K562 (cell line): ENCODE results near the gene POLR1A. TPM values are rescaled to one million over a fixed set of nuclear protein-coding genes. Genes with fewer than 3 reads are reported as not detected.

Experiments used
- CEBPG ChIP-seq, 3 experiments: fragments of 200-800 bp in 1 of 3; sonication (Bioruptor generic) in 1 of 3; sonication (generic) in 1 of 3; formaldehyde crosslinking in 1 of 3; IDR thresholded peaks in 2 of 3; conservative IDR thresholded peaks in 1 of 3; 2 replicates each; pipeline versions ENCODE4 v1.6.1 to v1.8.0; 2016 to 2022; ENCODE audit warnings: missing compliant biosample characterization in 2 of 3, missing genetic modification characterization in 2 of 3, mild to moderate bottlenecking in 1 of 3, missing genetic modification reagents in 1 of 3
- ERF ChIP-seq: fragments of 450-650 bp; formaldehyde crosslinking; IDR thresholded peaks from 2 replicates; pipeline ENCODE4 v1.4.0; 2020; ENCODE audit warnings: mild to moderate bottlenecking, mixed read lengths
- L3MBTL2 ChIP-seq: fragments of 450-650 bp; IDR thresholded peaks from 2 replicates; pipeline ENCODE4 v1.6.1; 2016; ENCODE audit warnings: mild to moderate bottlenecking, moderate library complexity
- MTA2 ChIP-seq: fragments of 450-650 bp; IDR thresholded peaks from 2 replicates; pipeline ENCODE4 v1.6.1; 2016; ENCODE audit warnings: low read depth
- SMC3 ChIP-seq: conservative IDR thresholded peaks from 2 replicates; pipeline ENCODE4 v1.6.1; 2011; ENCODE audit warnings: low read depth, low read length, improper control_type of control experiment; ENCODE audit not compliant: insufficient read depth
- ZNF140 ChIP-seq: fragments of 250-450 bp; sonication (Bioruptor Pico); IDR thresholded peaks from 2 replicates; pipeline ENCODE4 v1.8.0; 2021; ENCODE audit warnings: moderate library complexity, mild to moderate bottlenecking, inconsistent platforms
- ZNF316 ChIP-seq: fragments of 450-650 bp; IDR thresholded peaks from 2 replicates; pipeline ENCODE4 v1.6.1; 2016
- ZNF586 ChIP-seq: fragments of 450-650 bp; formaldehyde crosslinking; conservative IDR thresholded peaks from 2 replicates; pipeline ENCODE4 v1.4.0; 2020; ENCODE audit warnings: mild to moderate bottlenecking, moderate library complexity
- polyA plus RNA-seq, 8 experiments: library from polyadenylated mRNA; depleted of rRNA in 4 of 8; stranded (reverse) in 5 of 8; unstranded in 3 of 8; fragments of >200 nt; fragmentation: Nextera tagmentation in 2 of 8; fragmentation: Illumina TruSeq in 1 of 8; extraction: Ambion mirVana in 2 of 8; extraction: Trizol in 1 of 8; gene quantifications; 2 replicates each; pipeline versions ENCODE4 v1.2.1 to v1.2.3, GENCODE V29; 2011 to 2014; ENCODE audit warnings: inconsistent platforms in 1 of 8, missing spikeins in 1 of 8
- total RNA-seq, 7 experiments: library from RNA; depleted of rRNA in 6 of 7; stranded (reverse); fragments of >200 nt in 6 of 7; fragmentation: Illumina TruSeq in 2 of 7; extraction: Trizol in 2 of 7; gene quantifications; 2 replicates each; pipeline versions ENCODE4 v1.2.1 to v1.2.3, GENCODE V29; 2011 to 2021; ENCODE audit warnings: low replicate concordance in 1 of 7
- TF ChIP-seq, protein P1 (sequence below): fragments of 450-650 bp; IDR thresholded peaks from 2 replicates; pipeline ENCODE4 v1.6.1; 2016
- TF ChIP-seq, protein P2 (sequence below): fragments of 250-450 bp; sonication (Bioruptor Pico); IDR thresholded peaks from 2 replicates; pipeline ENCODE4 v1.8.0; 2021; ENCODE audit warnings: moderate library complexity, mild to moderate bottlenecking, inconsistent platforms
- TF ChIP-seq, protein P3 (sequence below): fragments of 450-650 bp; IDR thresholded peaks from 2 replicates; pipeline ENCODE4 v1.6.1; 2017; ENCODE audit warnings: antibody characterized with exemption, mild to moderate bottlenecking
- TF ChIP-seq, protein P4 (sequence below): sonication (generic); IDR thresholded peaks from 2 replicates; pipeline ENCODE4 v1.6.1; 2016
- TF ChIP-seq, protein P5 (sequence below): fragments of 250-450 bp; sonication (Bioruptor Pico); IDR thresholded peaks from 2 replicates; pipeline ENCODE4 v1.4.0; 2020

POLR1A gene
- total and polyA plus RNA-seq, 9 of the 15 experiments (the other 6 are each of a cell fraction or from before 2014, with no cell fraction given): 3.0 to 72.1 (median 21.8) TPM

DNA sequence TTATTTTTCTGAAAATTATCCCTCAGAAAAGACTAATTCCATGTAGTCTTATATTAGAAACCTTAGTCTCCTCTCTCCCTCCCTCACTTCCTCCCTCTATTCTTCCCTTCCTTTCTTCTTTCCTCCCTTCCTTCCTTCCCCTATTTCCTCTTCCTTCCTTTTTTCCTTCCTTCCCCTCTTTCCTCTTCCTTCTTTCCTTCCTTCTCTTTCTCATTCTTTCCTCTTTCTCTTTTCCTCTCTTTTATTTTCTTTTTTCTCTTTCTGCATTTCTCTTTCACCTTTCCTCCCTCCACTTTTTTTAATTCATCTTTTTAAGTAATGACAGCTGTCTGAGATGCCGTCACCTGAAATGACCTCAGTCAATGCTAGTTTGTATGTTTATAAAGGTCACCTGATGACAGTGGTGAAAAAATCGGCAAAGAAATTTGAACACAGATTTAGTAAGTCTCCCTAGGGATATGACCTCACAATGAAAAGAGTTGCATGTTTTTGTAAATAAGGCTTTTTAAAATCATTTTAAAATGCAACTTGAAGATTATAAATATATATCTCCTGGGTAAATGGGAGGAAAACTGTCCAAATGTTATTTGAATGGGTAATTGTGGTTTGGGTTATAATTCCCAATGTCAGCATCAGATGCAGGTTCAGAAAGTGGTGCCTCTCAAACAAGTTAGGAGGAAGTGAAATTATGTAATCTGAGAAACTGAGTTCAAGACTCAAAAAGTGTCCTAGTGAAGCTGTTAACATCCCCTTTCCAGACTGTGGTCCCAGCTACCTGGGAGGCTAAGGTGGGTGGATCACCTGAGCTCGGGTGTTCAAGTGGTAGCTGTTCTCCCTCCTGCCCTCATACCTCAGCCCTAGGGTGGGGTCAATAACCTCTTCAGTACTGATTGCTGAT, 126.6 kb downstream of the POLR1A start (continued):
- TF ChIP-seq, protein P1, sequence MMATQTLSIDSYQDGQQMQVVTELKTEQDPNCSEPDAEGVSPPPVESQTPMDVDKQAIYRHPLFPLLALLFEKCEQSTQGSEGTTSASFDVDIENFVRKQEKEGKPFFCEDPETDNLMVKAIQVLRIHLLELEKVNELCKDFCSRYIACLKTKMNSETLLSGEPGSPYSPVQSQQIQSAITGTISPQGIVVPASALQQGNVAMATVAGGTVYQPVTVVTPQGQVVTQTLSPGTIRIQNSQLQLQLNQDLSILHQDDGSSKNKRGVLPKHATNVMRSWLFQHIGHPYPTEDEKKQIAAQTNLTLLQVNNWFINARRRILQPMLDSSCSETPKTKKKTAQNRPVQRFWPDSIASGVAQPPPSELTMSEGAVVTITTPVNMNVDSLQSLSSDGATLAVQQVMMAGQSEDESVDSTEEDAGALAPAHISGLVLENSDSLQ: peak; percentile 9; the same call in 1 of the 2 replicates
- TF ChIP-seq, protein P2, sequence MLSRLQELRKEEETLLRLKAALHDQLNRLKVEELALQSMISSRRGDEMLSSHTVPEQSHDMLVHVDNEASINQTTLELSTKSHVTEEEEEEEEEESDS (CRISPR knock-in tag): no peak
- TF ChIP-seq SMC3 (no peak), ZNF316 (no peak), CEBPG (CRISPR knock-in tag; IDR thresholded peaks at IDR 0.05) (no peak), CEBPG (tag; conservative IDR thresholded peaks at IDR 0.05 in 1 of 2, IDR thresholded peaks at IDR 0.05 in 1 of 2) (no peak), ERF (CRISPR knock-in tag) (no peak), MTA2 (peak; percentile 48; the same call in 1 of the 2 replicates), ZNF586 (CRISPR knock-in tag) (no peak), ZNF140 (CRISPR knock-in tag) (no peak), L3MBTL2 (no peak)
- TF ChIP-seq, protein P3, sequence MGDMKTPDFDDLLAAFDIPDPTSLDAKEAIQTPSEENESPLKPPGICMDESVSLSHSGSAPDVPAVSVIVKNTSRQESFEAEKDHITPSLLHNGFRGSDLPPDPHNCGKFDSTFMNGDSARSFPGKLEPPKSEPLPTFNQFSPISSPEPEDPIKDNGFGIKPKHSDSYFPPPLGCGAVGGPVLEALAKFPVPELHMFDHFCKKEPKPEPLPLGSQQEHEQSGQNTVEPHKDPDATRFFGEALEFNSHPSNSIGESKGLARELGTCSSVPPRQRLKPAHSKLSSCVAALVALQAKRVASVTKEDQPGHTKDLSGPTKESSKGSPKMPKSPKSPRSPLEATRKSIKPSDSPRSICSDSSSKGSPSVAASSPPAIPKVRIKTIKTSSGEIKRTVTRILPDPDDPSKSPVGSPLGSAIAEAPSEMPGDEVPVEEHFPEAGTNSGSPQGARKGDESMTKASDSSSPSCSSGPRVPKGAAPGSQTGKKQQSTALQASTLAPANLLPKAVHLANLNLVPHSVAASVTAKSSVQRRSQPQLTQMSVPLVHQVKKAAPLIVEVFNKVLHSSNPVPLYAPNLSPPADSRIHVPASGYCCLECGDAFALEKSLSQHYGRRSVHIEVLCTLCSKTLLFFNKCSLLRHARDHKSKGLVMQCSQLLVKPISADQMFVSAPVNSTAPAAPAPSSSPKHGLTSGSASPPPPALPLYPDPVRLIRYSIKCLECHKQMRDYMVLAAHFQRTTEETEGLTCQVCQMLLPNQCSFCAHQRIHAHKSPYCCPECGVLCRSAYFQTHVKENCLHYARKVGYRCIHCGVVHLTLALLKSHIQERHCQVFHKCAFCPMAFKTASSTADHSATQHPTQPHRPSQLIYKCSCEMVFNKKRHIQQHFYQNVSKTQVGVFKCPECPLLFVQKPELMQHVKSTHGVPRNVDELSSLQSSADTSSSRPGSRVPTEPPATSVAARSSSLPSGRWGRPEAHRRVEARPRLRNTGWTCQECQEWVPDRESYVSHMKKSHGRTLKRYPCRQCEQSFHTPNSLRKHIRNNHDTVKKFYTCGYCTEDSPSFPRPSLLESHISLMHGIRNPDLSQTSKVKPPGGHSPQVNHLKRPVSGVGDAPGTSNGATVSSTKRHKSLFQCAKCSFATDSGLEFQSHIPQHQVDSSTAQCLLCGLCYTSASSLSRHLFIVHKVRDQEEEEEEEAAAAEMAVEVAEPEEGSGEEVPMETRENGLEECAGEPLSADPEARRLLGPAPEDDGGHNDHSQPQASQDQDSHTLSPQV: no peak
- TF ChIP-seq, protein P4, sequence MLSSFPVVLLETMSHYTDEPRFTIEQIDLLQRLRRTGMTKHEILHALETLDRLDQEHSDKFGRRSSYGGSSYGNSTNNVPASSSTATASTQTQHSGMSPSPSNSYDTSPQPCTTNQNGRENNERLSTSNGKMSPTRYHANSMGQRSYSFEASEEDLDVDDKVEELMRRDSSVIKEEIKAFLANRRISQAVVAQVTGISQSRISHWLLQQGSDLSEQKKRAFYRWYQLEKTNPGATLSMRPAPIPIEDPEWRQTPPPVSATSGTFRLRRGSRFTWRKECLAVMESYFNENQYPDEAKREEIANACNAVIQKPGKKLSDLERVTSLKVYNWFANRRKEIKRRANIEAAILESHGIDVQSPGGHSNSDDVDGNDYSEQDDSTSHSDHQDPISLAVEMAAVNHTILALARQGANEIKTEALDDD: no peak
- TF ChIP-seq, protein P5, sequence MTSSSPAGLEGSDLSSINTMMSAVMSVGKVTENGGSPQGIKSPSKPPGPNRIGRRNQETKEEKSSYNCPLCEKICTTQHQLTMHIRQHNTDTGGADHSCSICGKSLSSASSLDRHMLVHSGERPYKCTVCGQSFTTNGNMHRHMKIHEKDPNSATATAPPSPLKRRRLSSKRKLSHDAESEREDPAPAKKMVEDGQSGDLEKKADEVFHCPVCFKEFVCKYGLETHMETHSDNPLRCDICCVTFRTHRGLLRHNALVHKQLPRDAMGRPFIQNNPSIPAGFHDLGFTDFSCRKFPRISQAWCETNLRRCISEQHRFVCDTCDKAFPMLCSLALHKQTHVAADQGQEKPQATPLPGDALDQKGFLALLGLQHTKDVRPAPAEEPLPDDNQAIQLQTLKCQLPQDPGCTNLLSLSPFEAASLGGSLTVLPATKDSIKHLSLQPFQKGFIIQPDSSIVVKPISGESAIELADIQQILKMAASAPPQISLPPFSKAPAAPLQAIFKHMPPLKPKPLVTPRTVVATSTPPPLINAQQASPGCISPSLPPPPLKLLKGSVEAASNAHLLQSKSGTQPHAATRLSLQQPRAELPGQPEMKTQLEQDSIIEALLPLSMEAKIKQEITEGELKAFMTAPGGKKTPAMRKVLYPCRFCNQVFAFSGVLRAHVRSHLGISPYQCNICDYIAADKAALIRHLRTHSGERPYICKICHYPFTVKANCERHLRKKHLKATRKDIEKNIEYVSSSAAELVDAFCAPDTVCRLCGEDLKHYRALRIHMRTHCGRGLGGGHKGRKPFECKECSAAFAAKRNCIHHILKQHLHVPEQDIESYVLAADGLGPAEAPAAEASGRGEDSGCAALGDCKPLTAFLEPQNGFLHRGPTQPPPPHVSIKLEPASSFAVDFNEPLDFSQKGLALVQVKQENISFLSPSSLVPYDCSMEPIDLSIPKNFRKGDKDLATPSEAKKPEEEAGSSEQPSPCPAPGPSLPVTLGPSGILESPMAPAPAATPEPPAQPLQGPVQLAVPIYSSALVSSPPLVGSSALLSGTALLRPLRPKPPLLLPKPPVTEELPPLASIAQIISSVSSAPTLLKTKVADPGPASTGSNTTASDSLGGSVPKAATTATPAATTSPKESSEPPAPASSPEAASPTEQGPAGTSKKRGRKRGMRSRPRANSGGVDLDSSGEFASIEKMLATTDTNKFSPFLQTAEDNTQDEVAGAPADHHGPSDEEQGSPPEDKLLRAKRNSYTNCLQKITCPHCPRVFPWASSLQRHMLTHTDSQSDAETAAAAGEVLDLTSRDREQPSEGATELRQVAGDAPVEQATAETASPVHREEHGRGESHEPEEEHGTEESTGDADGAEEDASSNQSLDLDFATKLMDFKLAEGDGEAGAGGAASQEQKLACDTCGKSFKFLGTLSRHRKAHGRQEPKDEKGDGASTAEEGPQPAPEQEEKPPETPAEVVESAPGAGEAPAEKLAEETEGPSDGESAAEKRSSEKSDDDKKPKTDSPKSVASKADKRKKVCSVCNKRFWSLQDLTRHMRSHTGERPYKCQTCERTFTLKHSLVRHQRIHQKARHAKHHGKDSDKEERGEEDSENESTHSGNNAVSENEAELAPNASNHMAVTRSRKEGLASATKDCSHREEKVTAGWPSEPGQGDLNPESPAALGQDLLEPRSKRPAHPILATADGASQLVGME: no peak
